ENCODE results near the gene LRBA. TPM values are rescaled to one million over a fixed set of nuclear protein-coding genes. Genes with fewer than 3 reads are reported as not detected.

The LRBA gene
- total and polyA plus RNA-seq, 2 donors (not counting 1 experiment from before 2014, with no cell fraction given), result 16.4 to 36.7 TPM

GRCh38 chr4:150987204-150987603, 27.9 kb downstream of the LRBA start:
- H3K4me1 ChIP-seq (ENCODE audit: control insufficient read depth, extremely low read depth, insufficient read depth, low read length), result no peaks in the 10 kb centered on the region
- no peaks in the 10 kb centered on the region for H3K79me2 ChIP-seq (ENCODE audit: control insufficient read depth, insufficient read depth, low read length)
- H3K4me3 ChIP-seq (replicated peaks in 1 of 4; ENCODE audit: control extremely low read depth in 1 of 4, insufficient read depth in 1 of 4, low read depth in 3 of 4, low read length in 4 of 4), result no peak overlapping the region
- no peaks in the 10 kb centered on the region for H3K9me3 ChIP-seq (ENCODE audit: control insufficient read depth, insufficient read depth, low read depth, low read length)
- no peak overlapping the region for H3K9ac ChIP-seq (ENCODE audit: insufficient read depth, low read length)
- H3K4me2 ChIP-seq (ENCODE audit: extremely low read depth, insufficient read depth, low read length), result no peak overlapping the region
- no peak for TF ChIP-seq CTCF (conservative IDR thresholded peaks at IDR 0.05 in 1 of 2, IDR thresholded peaks at IDR 0.05 in 1 of 2; ENCODE audit: low read depth in 1 of 2, low read length in 2 of 2)
- no peak for TF ChIP-seq EZH2 (IDR thresholded peaks at IDR 0.05; ENCODE audit: low read length, missing control alignments)
- H2AFZ ChIP-seq (ENCODE audit: low read length), result no peak overlapping the region
- H3K27ac ChIP-seq (ENCODE audit: insufficient read depth, low read length), result no peak overlapping the region
- DNase-seq (ENCODE audit: low read depth in 2 of 2), result no peak
- H3K27me3 ChIP-seq (ENCODE audit: control insufficient read depth, insufficient read depth, low read length), result no peaks in the 10 kb centered on the region
- H4K20me1 ChIP-seq (ENCODE audit: control insufficient read depth, extremely low read depth, insufficient read depth, low read length), result no peaks in the 10 kb centered on the region
- H3K36me3 ChIP-seq (ENCODE audit: control insufficient read depth, insufficient read depth, low read length), result no peaks in the 10 kb centered on the region

- Histone ChIP-seq H3K27me3 (ENCODE audit: control insufficient read depth, insufficient read depth, low read length) (no peaks in the 10 kb centered on the region), H3K4me2 (ENCODE audit: extremely low read depth, insufficient read depth, low read length) (no peak overlapping the region), H3K36me3 (ENCODE audit: control insufficient read depth, insufficient read depth, low read length) (no peaks in the 10 kb centered on the region), H3K9me3 (ENCODE audit: control insufficient read depth, insufficient read depth, low read depth, low read length) (no peaks in the 10 kb centered on the region), H2AFZ (ENCODE audit: low read length) (no peak overlapping the region), H3K9ac (ENCODE audit: insufficient read depth, low read length) (no peak overlapping the region), H3K4me3 (replicated peaks in 1 of 4; ENCODE audit: control extremely low read depth in 1 of 4, insufficient read depth in 1 of 4, low read depth in 3 of 4, low read length in 4 of 4) (no peak overlapping the region), H3K27ac (ENCODE audit: insufficient read depth, low read length) (no peak overlapping the region), H3K79me2 (ENCODE audit: control insufficient read depth, insufficient read depth, low read length) (no peaks in the 10 kb centered on the region), H4K20me1 (ENCODE audit: control insufficient read depth, extremely low read depth, insufficient read depth, low read length) (no peaks in the 10 kb centered on the region), H3K4me1 (ENCODE audit: control insufficient read depth, extremely low read depth, insufficient read depth, low read length) (no peaks in the 10 kb centered on the region)
- DNase-seq (ENCODE audit: low read depth in 2 of 2), result no peak
- TF ChIP-seq EZH2 (IDR thresholded peaks at IDR 0.05; ENCODE audit: low read length, missing control alignments) (no peak), CTCF (conservative IDR thresholded peaks at IDR 0.05 in 1 of 2, IDR thresholded peaks at IDR 0.05 in 1 of 2; ENCODE audit: low read depth in 1 of 2, low read length in 2 of 2) (no peak)
Observed at GRCh38 chr4:150986085-150986484, 29.0 kb downstream of the LRBA start.

GRCh38 chr4:150983851-150984250, 31.2 kb downstream of the LRBA start:
- no peak overlapping the region for H3K9ac ChIP-seq (ENCODE audit: insufficient read depth, low read length)
- H3K4me1 ChIP-seq (ENCODE audit: control insufficient read depth, extremely low read depth, insufficient read depth, low read length), result no peaks in the 10 kb centered on the region
- no peaks in the 10 kb centered on the region for H3K9me3 ChIP-seq (ENCODE audit: control insufficient read depth, insufficient read depth, low read depth, low read length)
- H3K27ac ChIP-seq (ENCODE audit: insufficient read depth, low read length), result no peak overlapping the region
- DNase-seq (ENCODE audit: low read depth in 2 of 2), result no peak
- H3K36me3 ChIP-seq (ENCODE audit: control insufficient read depth, insufficient read depth, low read length), result no peaks in the 10 kb centered on the region
- H2AFZ ChIP-seq (ENCODE audit: low read length), result no peak overlapping the region
- no peak for TF ChIP-seq CTCF (conservative IDR thresholded peaks at IDR 0.05 in 1 of 2, IDR thresholded peaks at IDR 0.05 in 1 of 2; ENCODE audit: low read depth in 1 of 2, low read length in 2 of 2)
- TF ChIP-seq EZH2 (IDR thresholded peaks at IDR 0.05; ENCODE audit: low read length, missing control alignments), result no peak
- H3K27me3 ChIP-seq (ENCODE audit: control insufficient read depth, insufficient read depth, low read length), result no peaks in the 10 kb centered on the region
- H3K4me3 ChIP-seq (replicated peaks in 1 of 4; ENCODE audit: control extremely low read depth in 1 of 4, insufficient read depth in 1 of 4, low read depth in 3 of 4, low read length in 4 of 4), result no peak overlapping the region
- no peaks in the 10 kb centered on the region for H3K79me2 ChIP-seq (ENCODE audit: control insufficient read depth, insufficient read depth, low read length)
- H3K4me2 ChIP-seq (ENCODE audit: extremely low read depth, insufficient read depth, low read length), result no peak overlapping the region
- H4K20me1 ChIP-seq (ENCODE audit: control insufficient read depth, extremely low read depth, insufficient read depth, low read length), result no peaks in the 10 kb centered on the region

Data from fibroblast of lung (primary cell).